ENCODE results near the gene TMIGD1. TPM values are rescaled to one million over a fixed set of nuclear protein-coding genes. Genes with fewer than 3 reads are reported as not detected.

Gene TMIGD1
- total and polyA plus RNA-seq, 2 of the 13 experiments (the other 11 are each of a cell fraction or from before 2014, with no cell fraction given) = not detected

GRCh38 chr17:30381340-30381659 is 47.4 kb upstream of the TMIGD1 start:
- peaks cover 29% of the 10 kb centered on the region for H4K20me1 ChIP-seq (ENCODE audit: insufficient read depth, low read length)
- H2AFZ ChIP-seq (ENCODE audit: low read length) = no peak overlapping the region
- H3K36me3 ChIP-seq (replicated peaks in 1 of 2; ENCODE audit: control insufficient read depth in 1 of 2, insufficient read depth in 2 of 2, low read length in 2 of 2) = peaks cover 2 to 16% of the 10 kb centered on the region in 2 experiments; a peak in 4 of 5 replicates
- DNase-seq (ENCODE audit: low spot score) (no peak), ATAC-seq (no peak), FAIRE-seq (no peak)
- intact Hi-C loops (cut with micrococcal nuclease; ENCODE audit: unreplicated experiment) (loop anchor here (5.0 kb wide), 1 partner anchor 36 kb away; no protein-coding TSS in a partner anchor), in situ Hi-C loops (cut with HindIII; ENCODE audit: extremely low pct_ligation_motif_present, low pct_unique_long_range_greater_than_20kb) (no loop called here)
- peak overlapping the region; percentile 92 to 94 (median 92); a peak in 5 of 6 replicates for H3K4me3 ChIP-seq (replicated peaks in 1 of 3; ENCODE audit: insufficient read depth in 1 of 3, low read depth in 2 of 3, low read length in 3 of 3)
- peak overlapping the region; percentile 95 for H3K4me2 ChIP-seq (ENCODE audit: low read depth, low read length)
- no TSS peak for BruUV-seq (replicated peaks)
- no peaks in the 10 kb centered on the region; a peak in 1 of 5 replicates for H3K27me3 ChIP-seq (ENCODE audit: control insufficient read depth in 1 of 2, insufficient read depth in 2 of 2, low read length in 2 of 2)
- POLR2A ChIA-PET = interaction anchor here (8.1 kb wide), 1 partner anchor 38 kb away, joined by 114 read pairs; no protein-coding TSS in a partner anchor
- H3K27ac ChIP-seq (ENCODE audit: extremely low read length, insufficient read depth, low read length) = no peak overlapping the region
- TF ChIP-seq CREBL2 (CRISPR knock-in tag; IDR thresholded peaks at IDR 0.05; ENCODE audit: borderline replicate concordance) (no peak), AGO2 (optimal IDR thresholded peaks at IDR 0.05; ENCODE audit: low read depth, low read length) (no peak), KDM5A (IDR thresholded peaks at IDR 0.05; ENCODE audit: borderline replicate concordance, low read length) (no peak), MXD1 (CRISPR knock-in tag; IDR thresholded peaks at IDR 0.05) (no peak), BATF2 (CRISPR knock-in tag; IDR thresholded peaks at IDR 0.05) (no peak), ZNF775 (CRISPR knock-in tag; IDR thresholded peaks at IDR 0.05; ENCODE audit: borderline replicate concordance) (no peak), HOXA7 (CRISPR knock-in tag; IDR thresholded peaks at IDR 0.05) (no peak), MXI1 (IDR thresholded peaks at IDR 0.05; ENCODE audit: borderline replicate concordance, low read depth, low read length) (no peak), ZNF687 (CRISPR knock-in tag; IDR thresholded peaks at IDR 0.05) (no peak), LRRFIP1 (CRISPR knock-in tag; conservative IDR thresholded peaks at IDR 0.05) (no peak)
- H3K9ac ChIP-seq (ENCODE audit: insufficient read depth, low read depth, low read length) = peak overlapping the region; percentile 86; the same call in 1 of the 2 replicates
- H3K4me1 ChIP-seq (ENCODE audit: insufficient read depth, low read length) = peaks cover 63% of the 10 kb centered on the region
- 32% methylated on average over 2 of the region's 2 CpGs for WGBS (ENCODE audit: low lambda C conversion rate)
- CTCF ChIA-PET (ENCODE audit: low intra/inter-chr PET ratio, low total read pairs) = no interaction called here
- no peaks in the 10 kb centered on the region for H3K9me3 ChIP-seq (ENCODE audit: low read length)
- peaks cover 70% of the 10 kb centered on the region for H3K79me2 ChIP-seq (ENCODE audit: insufficient read depth, low read length)
